Mesodermal cell (in vitro differentiated cells): ENCODE data around the gene ATG16L1.

Experiments
- H3K27ac ChIP-seq: 2 replicates; pipeline ENCODE4 v1.7.0; 2013; ENCODE audit warnings: mild to moderate bottlenecking, low read depth, low read length, moderate library complexity; ENCODE audit not compliant: severe bottlenecking
- H3K36me3 ChIP-seq: 2 replicates; pipeline ENCODE4 v1.7.1; 2013; ENCODE audit warnings: mild to moderate bottlenecking, low read length, moderate library complexity; ENCODE audit not compliant: control insufficient read depth, insufficient read depth
- H3K4me1 ChIP-seq: one replicate; pipeline ENCODE4 v1.7.1; 2013; ENCODE audit warnings: mild to moderate bottlenecking, low read length; ENCODE audit not compliant: insufficient read depth, control insufficient read depth, poor library complexity, severe bottlenecking
- H3K4me3 ChIP-seq: 2 replicates; pipeline ENCODE4 v1.7.0; 2013; ENCODE audit warnings: low read length, control low read depth, mild to moderate bottlenecking; ENCODE audit not compliant: insufficient read depth, poor library complexity, severe bottlenecking; ENCODE audit errors: extremely low read depth
- H3K9me3 ChIP-seq: 2 replicates; pipeline ENCODE4 v1.7.1; 2013; ENCODE audit warnings: mild to moderate bottlenecking, low read length, moderate library complexity; ENCODE audit not compliant: control insufficient read depth
- WGBS, 2 experiments: methylation state at CpG; one replicate each; pipeline ENCODE4 v1.1.5; 2013; ENCODE audit warnings: missing lambda C conversion rate in 2 of 2; ENCODE audit not compliant: insufficient coverage in 2 of 2; 5-methylcytosine and 5-hydroxymethylcytosine counted together

Gene ATG16L1

DNA sequence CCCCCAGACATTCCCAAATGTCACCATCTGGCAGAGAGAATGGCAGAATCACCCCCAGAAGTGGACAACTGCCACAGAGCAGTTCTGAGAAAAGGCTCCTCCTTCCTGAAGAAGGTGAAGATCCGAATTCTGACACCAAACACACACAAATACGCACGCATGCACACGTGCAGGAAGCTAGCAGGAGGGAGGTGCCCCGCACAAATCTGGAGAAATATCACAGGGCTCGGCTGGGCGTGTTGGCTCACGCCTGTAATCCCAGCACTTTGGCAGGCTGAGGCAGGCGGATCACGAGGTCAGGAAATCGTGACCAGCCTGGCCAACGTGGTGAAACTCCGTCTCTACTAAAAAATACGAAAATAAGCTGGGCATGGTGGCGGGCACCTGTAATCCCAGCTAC is 38.5 kb upstream of the ATG16L1 start:
- Histone ChIP-seq H3K4me1 (peaks cover 12% of the 10 kb centered on the region), H3K4me3 (no peak overlapping the region), H3K9me3 (no peaks in the 10 kb centered on the region), H3K27ac (no peak overlapping the region), H3K36me3 (no peaks in the 10 kb centered on the region)
- WGBS, 2 experiments = 86 to 97% methylated on average over 12 to 15 of the region's 15 CpGs

DNA sequence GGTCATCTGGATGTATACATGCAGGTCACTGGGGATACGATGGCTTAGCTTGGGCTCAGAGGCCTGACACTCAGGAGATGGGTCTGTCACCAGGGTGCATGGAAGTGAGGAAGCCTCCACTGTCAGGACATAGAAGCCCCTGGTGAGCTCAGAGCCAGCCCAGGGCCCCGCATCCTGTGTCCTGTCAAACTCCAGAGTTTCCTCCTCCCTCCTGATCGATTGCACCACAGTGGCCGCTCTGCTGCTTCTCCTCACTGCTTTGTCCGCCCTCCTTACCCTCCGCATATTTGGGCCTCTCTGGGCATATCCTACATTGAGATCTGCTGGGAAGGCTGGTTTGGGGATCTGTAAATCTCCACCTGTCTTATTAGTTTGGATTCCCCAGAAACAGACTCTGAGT is 37.5 kb upstream of the ATG16L1 start:
- H3K36me3 ChIP-seq = no peaks in the 10 kb centered on the region
- 65 to 83% methylated on average over 2 to 4 of the region's 6 CpGs for whole genome bisulfite sequencing, 2 experiments
- peaks cover 3% of the 10 kb centered on the region for H3K4me1 ChIP-seq
- no peaks in the 10 kb centered on the region for H3K9me3 ChIP-seq
- H3K4me3 ChIP-seq = no peak overlapping the region
- H3K27ac ChIP-seq = no peak overlapping the region

DNA sequence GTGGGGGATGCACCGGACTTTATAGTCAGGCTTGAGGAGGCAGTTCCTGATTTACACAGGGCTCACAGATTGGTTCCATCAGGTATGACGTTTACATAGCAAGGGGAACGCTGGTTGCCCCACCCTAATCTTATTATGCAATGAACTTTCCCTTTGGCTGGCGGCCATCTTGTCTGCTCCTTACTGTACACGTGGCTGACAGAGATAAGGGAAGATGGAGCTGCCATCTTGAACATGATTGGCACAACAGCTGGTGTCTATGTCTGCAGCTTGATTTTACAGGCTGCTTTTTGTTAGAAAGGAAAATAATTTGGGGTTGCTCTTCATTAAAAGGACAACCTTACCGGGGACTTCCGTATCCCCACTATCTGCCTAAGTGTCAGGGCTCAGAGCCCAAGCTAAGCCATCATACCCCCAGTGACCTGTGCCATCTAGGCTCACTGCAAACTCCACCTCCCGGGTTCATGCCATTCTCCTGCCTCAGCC is 33.5 kb upstream of the ATG16L1 start:
- Histone ChIP-seq H3K36me3 (no peaks in the 10 kb centered on the region), H3K4me3 (no peak overlapping the region), H3K9me3 (no peaks in the 10 kb centered on the region), H3K4me1 (no peaks in the 10 kb centered on the region), H3K27ac (no peak overlapping the region)
- WGBS, 2 experiments = 91 to 100% methylated on average over 4 to 6 of the region's 8 CpGs

DNA sequence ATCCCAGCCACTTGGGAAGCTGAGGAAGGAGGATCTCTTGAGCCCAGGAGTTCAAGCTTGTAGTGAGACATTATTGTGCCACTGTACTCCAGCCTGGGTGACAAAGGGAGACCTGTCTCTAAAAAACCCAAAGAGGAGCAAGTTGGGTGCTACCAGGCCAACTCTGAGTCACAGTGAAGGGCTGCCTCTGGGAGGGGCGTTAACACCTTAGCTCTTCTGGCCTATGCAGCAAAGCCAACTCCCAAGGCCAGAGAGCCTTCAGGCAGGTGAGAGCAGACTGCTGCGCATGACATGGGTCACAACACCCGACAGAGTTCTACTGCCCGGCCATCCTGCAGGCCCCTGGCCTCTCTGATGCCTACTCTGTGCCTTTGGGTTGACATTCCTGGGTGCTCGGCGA is 32.6 kb upstream of the ATG16L1 start:
- Histone ChIP-seq H3K36me3 (no peaks in the 10 kb centered on the region), H3K4me3 (no peak overlapping the region), H3K27ac (no peak overlapping the region), H3K4me1 (no peaks in the 10 kb centered on the region), H3K9me3 (no peaks in the 10 kb centered on the region)
- 88 to 97% methylated on average over 6 of the region's 6 CpGs for WGBS, 2 experiments

DNA sequence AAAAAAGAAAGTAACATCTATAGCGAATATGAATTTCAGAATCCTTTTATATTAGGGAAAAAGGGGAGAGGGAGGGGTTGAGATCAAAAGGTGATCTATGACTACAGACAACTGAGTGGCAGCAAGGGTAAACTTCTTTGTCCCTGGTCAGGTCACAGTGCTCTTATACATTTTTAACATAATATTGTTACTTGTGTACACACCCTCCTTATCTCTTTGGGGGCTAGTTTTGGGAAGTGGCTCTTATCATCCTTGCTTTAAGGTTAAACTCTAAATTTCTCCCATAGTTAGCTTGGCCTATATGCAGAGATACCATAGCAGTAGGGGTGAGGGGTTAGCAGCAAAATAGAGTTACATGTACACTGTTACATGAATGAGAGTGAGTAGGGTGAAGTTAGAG is 31.6 kb upstream of the ATG16L1 start:
- Histone ChIP-seq H3K9me3 (no peaks in the 10 kb centered on the region), H3K4me3 (no peak overlapping the region), H3K36me3 (no peaks in the 10 kb centered on the region), H3K27ac (no peak overlapping the region), H3K4me1 (no peaks in the 10 kb centered on the region)
- no CpG with 5 or more reads among the region's 1 CpG for WGBS, 2 experiments

DNA sequence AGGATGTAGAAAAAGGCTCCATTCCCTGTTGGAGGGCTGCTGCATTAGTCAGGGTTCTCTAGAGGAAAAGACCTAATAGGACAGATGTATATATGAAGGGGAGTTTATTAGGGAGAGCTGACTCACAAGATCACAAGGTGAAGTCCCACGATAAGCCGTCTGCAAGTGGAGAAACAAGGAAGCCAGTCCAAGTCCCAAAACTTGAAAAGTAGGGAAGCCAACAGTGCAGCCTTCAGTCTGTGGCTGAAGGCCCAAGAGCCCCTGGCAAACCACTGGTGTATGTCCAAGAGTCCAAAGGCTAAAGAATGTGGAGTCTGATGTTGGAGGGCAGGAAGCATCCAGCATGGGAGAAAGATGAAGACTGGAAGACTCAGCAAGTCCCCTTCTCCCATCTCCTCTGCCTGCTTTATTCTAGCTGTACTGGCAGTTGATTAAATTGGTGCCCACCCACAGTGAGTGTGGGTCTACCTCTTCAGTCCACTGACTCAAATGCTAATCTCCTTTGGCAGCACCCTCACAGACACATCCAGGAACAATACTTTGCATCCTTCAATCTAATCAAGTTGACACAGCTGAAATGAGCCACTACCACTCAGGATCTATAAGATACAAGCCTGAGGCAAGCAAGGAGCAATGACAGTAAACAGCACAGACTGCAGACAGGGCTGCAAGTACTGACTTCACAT is 30.0 kb upstream of the ATG16L1 start:
- H3K36me3 ChIP-seq = no peaks in the 10 kb centered on the region
- H3K4me3 ChIP-seq = no peak overlapping the region
- no peaks in the 10 kb centered on the region for H3K9me3 ChIP-seq
- no peak overlapping the region for H3K27ac ChIP-seq
- 80 to 91% methylated on average over 2 of the region's 2 CpGs for WGBS, 2 experiments
- no peaks in the 10 kb centered on the region for H3K4me1 ChIP-seq

DNA sequence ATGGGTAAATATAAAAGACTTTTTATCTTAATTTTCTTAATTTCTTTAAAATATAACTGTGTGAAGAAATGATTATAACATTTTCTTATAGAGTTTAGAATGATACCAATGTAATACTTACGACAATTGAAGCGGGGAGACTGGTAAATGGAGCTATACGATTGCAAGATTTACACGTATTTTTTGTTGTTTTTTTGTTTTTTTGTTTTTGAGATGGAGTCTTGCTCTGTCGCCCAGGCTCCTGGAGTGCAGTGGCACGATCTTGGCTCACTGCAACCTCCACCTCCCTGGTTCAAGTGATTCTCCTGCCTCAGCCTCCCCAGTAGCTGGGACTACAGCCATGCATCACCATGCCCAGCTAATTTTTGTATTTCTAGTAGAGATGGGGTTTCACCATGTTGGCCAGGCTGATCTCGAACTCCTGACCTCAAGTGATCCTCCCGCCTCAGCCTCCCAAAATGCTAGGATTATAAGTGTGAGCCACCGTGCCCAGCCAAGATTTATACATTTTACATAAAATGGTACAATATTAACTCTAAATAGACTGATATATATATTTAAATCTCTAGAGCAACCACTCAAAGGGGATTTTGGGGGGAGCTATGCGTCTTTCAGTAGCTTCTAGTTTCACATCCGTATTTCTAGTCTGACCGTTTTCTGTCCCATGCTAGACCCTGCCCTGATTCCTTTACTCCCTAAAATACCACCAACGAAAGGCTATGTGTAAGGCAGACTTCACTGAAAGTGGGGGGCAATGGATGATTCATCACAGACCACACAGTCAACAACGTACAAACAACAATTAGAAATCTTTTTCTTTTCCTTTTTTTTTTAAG is 28.2 kb upstream of the ATG16L1 start:
- H3K4me1 ChIP-seq = no peaks in the 10 kb centered on the region
- no peak overlapping the region for H3K27ac ChIP-seq
- no peak overlapping the region for H3K4me3 ChIP-seq
- 93 to 97% methylated on average over 3 to 5 of the region's 14 CpGs for WGBS, 2 experiments
- no peaks in the 10 kb centered on the region for H3K36me3 ChIP-seq
- H3K9me3 ChIP-seq = no peaks in the 10 kb centered on the region

DNA sequence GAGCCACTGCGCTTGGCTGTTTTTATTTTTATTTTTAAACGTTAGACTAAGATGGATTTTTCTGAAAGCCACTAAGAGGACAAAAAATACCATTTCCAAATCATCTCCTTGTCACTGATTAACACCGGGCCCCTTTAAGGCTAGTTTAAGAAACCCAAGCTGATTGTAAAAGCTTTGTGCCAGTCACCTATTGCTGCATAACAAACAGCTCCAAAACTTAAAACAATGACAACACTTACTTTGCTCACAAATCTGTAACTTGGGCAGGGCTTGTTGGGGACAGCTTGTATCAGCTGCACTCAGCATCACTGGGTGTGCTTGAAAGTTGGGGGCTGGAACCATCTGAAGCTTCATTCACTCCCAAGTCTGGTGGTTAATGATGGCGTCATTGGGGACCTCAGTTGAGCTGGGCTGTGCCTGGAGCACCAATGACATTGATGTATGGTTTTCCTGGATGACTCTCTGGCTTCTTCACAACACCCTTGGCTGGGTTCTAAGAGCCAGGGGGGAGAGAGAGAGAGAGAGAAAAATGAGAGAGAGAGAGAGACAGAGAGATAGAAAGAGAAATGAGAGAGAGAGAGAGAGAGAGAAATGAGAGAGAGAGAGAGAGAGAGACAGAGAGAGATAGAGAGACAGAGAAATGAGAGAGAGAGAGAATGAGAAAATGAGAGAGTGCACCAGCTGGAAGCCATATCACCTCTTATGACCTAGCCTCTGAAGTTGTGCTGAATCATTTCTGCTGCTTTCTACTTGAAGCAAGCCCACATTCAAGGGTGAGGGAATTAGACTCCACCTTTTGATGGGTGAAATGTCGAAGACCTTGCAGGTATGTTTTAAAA is 26.0 kb upstream of the ATG16L1 start:
- WGBS, 2 experiments = 100% methylated on average over 3 of the region's 5 CpGs
- no peak overlapping the region for H3K4me3 ChIP-seq

DNA sequence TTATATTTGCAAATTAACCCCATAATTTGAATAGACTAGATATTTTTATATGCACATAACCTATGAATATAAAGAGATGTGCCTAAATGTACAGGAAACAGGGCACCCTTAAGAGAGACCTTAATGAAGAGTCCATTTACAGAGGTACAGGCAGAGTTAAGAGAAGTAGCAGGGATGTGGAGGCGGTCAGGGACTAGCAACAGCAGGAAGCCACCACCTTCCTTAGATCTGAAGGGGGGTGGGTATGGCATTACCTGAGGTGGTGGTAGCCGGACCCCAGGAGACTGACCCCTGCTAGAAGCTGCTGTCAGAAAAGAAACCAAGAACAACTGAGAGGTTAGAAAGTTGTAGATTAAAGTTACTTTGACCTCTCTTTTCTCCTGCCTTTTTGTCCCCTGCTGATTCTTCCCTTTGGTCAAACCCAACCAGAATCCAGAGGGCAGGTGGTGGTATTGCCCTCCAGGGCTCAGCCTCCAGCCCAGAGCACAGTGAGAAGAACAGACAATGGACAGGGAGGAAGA is 24.9 kb upstream of the ATG16L1 start:
- Histone ChIP-seq H3K9me3 (no peaks in the 10 kb centered on the region), H3K4me3 (no peak overlapping the region), H3K4me1 (no peaks in the 10 kb centered on the region), H3K27ac (no peak overlapping the region), H3K36me3 (no peaks in the 10 kb centered on the region)
- 78% methylated on average over 1 of the region's 2 CpGs; no CpG with 5 or more reads in 1 of the 2 experiments for WGBS, 2 experiments

More for the DNA sequence above, 26.0 kb upstream of the ATG16L1 start:
- Histone ChIP-seq H3K4me1 (no peaks in the 10 kb centered on the region), H3K27ac (no peak overlapping the region), H3K9me3 (no peaks in the 10 kb centered on the region), H3K36me3 (no peaks in the 10 kb centered on the region)

DNA sequence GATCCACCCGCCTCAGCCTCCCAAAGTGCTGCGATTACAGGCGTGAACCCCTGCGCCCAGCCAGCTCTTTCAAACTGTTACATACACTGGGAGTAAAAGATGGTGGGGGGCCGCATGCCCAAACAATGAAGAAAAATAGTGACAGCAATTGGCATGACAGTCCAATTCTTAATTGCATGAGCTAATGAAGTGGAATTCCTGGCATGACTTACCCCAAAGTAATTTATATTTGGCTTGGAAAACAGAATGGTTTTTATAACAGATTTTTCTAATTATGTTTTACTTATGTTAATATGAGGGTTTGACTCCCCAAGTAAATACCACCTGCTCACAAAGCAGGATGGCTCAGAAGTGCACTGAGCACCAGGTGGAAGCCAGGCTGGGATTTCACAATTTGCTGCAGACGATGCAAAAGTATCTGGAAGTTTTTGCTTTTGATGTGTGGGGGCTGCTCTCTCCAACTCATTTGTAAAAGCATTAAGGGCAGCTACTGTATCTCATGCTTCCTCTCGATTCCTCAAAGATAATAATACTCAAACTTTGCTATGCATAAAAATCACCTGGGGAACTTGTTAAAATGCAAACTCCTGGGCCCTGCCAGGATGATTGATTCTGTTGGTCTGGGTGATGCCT is 24.0 kb upstream of the ATG16L1 start:
- WGBS, 2 experiments = 83 to 100% methylated on average over 1 to 4 of the region's 7 CpGs
- Histone ChIP-seq H3K4me1 (no peaks in the 10 kb centered on the region), H3K4me3 (no peak overlapping the region), H3K36me3 (no peaks in the 10 kb centered on the region), H3K27ac (no peak overlapping the region), H3K9me3 (no peaks in the 10 kb centered on the region)
